Omental fat pad (tissue), 4 donors: Measurements from ENCODE around the gene PTGR2. TPM values are rescaled to one million over a fixed set of nuclear protein-coding genes. Genes with fewer than 3 reads are reported as not detected.
A peak's percentile ranks its signal among the peaks of the same experiment; 100 is the strongest.
"Not testable (repeated sequence)": the region's sequence is repeated elsewhere in the genome, so short reads cannot be mapped to it uniquely, and the experiment has no call there.

Source experiments
- ATAC-seq: fragments of 150-250 bp; one replicate; pipeline ENCODE4 v1.9.1; 2016; ENCODE audit warnings: mild to moderate bottlenecking, moderate library complexity; ENCODE audit not compliant: low FRiP score
- DNase-seq: peaks from one replicate; pipeline ENCODE4 v3.0.0-alpha.2; 2019; ENCODE audit warnings: low spot score
- CTCF ChIP-seq, 3 donors: fragments of 450-650 bp; IDR thresholded peaks; one replicate each; pipeline ENCODE4 v1.5.1; 2016 to 2017; ENCODE audit warnings: antibody characterized with exemption in 3 of 3, mild to moderate bottlenecking in 3 of 3, moderate library complexity in 2 of 3
- total RNA-seq, 4 donors: library from RNA; depleted of rRNA; stranded (reverse); fragments of >200 nt; gene quantifications; one replicate each; pipeline ENCODE4 v1.1.0, GENCODE V29; 2016

The PTGR2 gene
- total RNA-seq, 4 donors from 2014 or later: 3.8 to 10.7 (median 4.9) TPM

GRCh38 chr14:73846947-73847346, 4.7 kb upstream of the PTGR2 start:
- ATAC-seq (no peak), DNase-seq (no peak)
- TF ChIP-seq CTCF (IDR thresholded peaks at IDR 0.05): no peak

- DNase-seq (no peak), ATAC-seq (peak; percentile 10)
- TF ChIP-seq CTCF (IDR thresholded peaks at IDR 0.05): no peak
Observed at GRCh38 chr14:73851000-73851399, 631 bp upstream of the PTGR2 start.

DNA sequence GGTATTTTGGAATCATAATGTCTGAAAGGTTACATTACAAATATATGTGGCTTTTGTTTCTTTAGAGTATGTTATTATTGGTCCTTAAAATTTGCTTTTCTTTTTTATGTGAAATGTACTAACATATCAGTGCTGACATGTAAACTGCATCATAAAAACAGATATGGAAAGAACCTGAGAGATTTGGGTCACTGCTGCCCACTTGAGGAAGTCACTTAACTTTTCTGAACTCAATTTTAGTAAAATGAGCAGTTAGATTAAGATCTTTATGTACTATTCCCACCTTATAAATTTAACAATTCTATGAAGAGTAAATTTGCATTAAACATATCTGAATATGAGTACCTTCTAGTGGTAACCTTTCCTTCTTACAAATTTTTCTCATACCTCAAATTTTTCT, 7.5 kb downstream of the PTGR2 start:
- DNase-seq (no peak), ATAC-seq (no peak)
- TF ChIP-seq CTCF (IDR thresholded peaks at IDR 0.05): no peak

GRCh38 chr14:73861073-73861472, 9.4 kb downstream of the PTGR2 start:
- TF ChIP-seq CTCF (IDR thresholded peaks at IDR 0.05): no peak
- ATAC-seq: no peak
- no peak for DNase-seq

GRCh38 chr14:73862480-73862879, 10.8 kb downstream of the PTGR2 start:
- TF ChIP-seq CTCF (IDR thresholded peaks at IDR 0.05): no peak
- no peak for DNase-seq
- ATAC-seq: no peak

- no peak for ATAC-seq
- TF ChIP-seq CTCF (IDR thresholded peaks at IDR 0.05): no peak
- DNase-seq: no peak
Observed at GRCh38 chr14:73863209-73863608, 11.6 kb downstream of the PTGR2 start.

DNA sequence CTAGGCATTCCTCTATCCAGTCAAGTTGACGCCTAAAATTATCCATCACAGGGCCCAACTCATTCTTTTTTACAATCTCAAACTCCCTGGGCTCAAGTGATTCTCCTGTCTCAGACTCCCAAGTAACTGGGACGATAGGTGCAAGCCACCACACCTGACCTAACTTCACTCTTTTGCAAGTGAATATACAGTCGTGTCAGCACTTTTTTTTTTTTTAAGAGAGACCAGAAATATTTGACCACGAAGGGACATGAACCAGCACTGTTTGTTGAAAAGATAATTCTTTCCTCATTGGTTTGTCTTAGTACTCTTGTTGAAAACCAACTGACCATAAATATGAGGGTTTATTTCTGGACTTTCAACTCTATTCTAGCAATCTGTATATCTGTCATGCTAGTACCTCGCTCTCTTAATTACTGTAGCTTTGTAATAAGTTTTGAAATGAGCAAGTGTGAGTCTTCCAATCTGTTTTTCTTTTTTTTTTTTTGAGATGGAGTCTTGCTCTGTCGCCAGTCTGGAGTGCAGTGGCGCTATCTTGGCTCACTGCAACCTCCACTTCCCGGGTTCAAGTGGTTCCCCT, 14.0 kb downstream of the PTGR2 start:
- DNase-seq (no peak), ATAC-seq (no peak)
- TF ChIP-seq CTCF (IDR thresholded peaks at IDR 0.05): no peak

DNA sequence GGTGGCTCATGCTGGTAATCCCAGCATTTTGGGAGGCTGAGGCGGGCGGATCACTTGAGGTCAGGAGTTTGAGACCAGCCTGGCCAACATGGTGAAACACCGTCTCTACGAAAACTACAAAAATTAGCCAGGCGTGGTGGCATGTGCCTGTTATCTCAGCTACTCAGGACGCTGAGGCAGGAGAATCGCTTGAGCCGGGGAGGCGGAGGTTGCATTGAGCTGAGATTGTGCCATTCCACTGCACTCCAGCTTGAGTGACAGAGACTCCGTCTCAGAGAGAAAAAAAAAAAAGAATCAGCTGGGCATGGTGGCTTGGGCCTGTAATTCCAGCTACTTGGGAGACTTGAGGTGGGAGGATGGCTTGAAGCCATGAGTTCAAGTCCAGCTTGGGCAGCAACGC, 18.1 kb downstream of the PTGR2 start:
- DNase-seq, ATAC-seq: not testable (repeated sequence)
